Stimulated activated CD8-positive, alpha-beta memory T cell treated with anti-CD3 and anti-CD28 coated beads, Interleukin-7, amount 100 ng/mL, for 4 hours (primary cell): ENCODE results near the gene PIP5K1C.
"Not testable (repeated sequence)": the region's sequence is repeated elsewhere in the genome, so short reads cannot be mapped to it uniquely, and the experiment has no call there.

Experiments used
- DNase-seq, 2 donors: peaks; one replicate each; pipeline ENCODE4 v3.0.0-alpha.2; 2020; ENCODE audit warnings: low read depth in 2 of 2

Gene PIP5K1C

DNA sequence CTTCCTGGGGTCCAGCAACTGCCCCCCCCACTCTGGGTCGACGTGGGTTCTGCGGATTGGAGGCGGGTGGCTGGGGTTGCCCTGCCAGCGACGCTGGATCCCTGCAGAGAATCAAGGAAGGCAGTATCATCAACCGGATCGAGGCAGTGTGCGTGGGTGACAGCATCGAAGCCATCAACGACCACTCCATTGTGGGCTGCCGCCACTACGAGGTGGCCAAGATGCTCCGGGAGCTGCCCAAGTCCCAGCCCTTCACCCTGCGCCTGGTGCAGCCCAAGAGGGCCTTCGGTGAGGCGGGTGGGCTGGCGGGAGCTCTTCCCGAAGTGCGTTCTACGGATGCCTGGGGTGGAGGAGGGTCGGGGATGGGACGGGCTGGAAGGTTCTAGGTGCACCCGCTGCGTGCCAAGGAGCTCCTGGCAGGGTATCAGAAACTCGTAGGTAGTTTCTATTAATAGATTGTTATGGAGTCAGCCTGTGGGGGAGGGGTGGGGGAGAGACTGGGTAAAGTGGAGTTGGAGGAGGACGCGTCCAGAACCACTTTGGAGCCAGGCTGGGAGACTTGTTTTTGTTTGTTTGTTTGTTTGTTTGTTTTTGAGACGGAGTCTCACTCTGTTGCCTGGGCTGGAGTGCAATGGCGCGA is 113.4 kb downstream of the PIP5K1C start:
- no peak for DNase-seq

DNA sequence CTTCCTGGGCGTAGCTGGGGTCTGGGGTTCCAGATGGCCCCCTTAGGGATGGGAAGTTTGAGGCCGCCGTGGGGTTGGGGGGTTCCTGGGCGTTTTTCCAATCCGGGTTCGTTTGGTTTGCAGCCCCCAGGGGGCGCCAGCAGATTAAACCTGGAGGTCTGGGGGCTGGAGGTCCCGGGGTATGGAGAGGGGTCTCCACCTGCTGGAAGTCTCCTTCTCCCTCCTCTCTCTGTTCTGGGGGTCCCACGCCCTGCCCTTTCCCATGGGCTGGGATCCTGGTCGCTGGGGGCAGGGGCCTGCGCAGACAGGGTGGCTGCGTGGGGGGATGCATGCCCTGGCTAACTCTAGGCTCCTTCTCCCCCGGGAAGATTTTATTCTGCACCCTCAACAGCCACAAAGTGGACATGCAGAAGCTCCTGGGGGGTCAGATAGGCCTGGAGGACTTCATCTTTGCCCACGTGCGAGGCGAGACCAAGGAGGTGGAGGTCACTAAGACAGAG is 114.1 kb downstream of the PIP5K1C start:
- DNase-seq, result no peak

DNA sequence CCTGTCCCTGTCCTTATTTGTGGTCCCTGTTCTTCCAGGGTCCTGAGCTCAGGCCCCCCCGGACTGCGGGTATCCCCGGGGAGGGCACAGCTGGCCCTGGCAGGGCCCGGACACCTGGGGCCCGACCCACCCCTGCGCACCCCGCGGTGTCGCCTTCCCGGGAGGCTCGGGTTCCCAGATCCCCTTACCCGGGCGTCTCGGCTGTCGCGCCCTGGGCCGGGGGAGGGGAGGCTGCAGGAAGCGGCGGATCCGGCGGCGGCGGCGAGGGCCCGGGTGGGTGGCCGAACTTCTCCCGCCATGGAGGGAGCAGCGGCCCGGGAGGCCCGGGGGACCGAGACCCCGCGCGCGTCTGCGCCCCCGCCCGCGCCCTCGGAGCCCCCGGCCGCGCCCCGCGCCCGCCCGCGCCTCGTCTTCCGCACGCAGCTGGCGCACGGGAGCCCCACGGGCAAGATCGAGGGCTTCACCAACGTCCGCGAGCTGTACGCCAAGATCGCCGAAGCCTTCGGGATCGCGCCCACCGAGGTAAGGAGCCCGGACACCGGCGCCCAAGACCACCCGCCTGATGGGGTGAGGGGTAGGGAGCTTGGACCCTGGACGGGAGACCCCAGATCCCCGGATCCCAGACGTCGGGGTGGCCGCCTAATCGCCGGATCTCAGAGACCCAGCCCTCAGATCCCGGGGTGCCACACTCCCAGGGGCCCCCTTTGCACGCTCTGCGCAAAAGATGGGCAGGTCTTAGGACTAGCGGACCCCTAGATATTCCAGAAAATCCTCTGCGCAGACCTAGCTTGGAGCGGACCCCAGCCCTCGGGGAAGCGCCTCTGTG is 114.8 kb downstream of the PIP5K1C start, which contains the start of gene GIPC3:
Gene GIPC3, plus strand, starts transcription at position 178 of the 826 bp plus-strand sequence. Its CDS starts 120 bp downstream, at position 298.
- DNase-seq, result no peak

DNA sequence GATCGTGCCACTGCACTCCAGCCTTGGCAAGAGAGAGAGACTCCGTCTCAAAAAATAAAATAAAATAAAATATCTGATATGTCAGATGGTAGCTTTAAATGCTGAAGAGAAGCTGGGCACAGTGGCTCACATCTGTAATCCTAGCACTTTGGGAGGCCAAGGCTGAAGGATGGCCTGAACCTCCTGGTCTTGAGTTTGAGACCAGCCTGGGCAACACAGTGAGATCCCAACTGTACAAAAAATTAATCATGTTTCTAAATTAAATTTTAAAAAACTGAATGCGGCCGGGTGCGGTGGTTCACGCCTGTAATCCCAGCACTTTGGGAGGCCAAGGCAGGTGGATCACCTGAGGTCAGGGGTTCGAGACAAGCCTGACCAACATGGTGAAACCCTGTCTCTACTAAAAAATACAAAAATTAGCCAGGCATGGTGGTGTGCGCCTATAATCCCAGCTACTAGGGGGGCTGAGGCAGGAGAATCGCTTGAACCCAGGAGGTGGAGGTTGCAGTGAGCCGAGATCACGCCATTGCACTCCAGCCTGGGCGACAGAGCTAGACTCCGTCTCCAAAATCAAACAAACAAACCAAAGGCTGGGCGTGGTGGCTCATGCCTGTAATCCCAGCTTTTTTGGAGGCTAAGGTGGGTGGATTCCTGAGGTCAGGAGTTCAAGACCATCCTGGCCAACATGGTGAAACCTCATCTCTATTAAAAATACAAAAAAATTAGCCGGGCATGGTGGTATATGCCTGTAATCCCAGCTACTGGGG is 116.0 kb downstream of the PIP5K1C start:
- DNase-seq, result not testable (repeated sequence)

DNA sequence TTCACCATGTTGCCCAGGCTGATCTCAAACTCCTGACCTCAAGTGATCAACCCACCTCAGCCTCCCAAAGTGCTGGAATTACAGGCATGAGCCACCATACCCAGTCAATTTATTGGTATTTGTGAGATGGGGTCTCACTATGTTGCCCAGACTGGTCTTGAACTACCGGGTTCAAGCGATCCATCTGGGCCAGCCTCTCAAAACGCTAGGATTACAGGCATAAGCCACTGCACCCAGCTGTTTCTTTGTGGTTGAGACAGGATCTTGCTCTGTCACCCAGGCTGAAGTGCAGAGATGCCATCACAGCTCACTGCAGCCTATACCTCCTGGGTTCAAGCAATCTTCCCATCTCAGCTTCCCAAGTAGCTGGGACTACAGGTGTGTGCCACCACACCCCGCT is 118.5 kb downstream of the PIP5K1C start:
- DNase-seq, result not testable (repeated sequence)
